Subcutaneous adipose tissue (tissue), 4 donors: Measurements from ENCODE around the gene KCNC4. TPM values are rescaled to one million over a fixed set of nuclear protein-coding genes. Genes with fewer than 3 reads are reported as not detected.

Experiments used
- small RNA-seq: library from RNA; depleted of rRNA; stranded (forward); fragments of <200 nt; gene quantifications from one replicate; pipeline ENCODE3, GENCODE V24; 2016
- total RNA-seq, 4 donors: library from RNA; depleted of rRNA; stranded (reverse); fragments of >200 nt; gene quantifications; one replicate each; pipeline ENCODE4 v1.1.0, GENCODE V29; 2016
- TF ChIP-seq, protein P1 (sequence below): fragments of 450-650 bp; IDR thresholded peaks from one replicate; pipeline ENCODE4 v1.5.1; 2016; ENCODE audit warnings: low read depth, mild to moderate bottlenecking, control low read depth, antibody characterized with exemption, moderate library complexity

Gene KCNC4
- total RNA-seq, 4 donors from 2014 or later, result 1.3 to 6.6 (median 1.9) TPM

DNA sequence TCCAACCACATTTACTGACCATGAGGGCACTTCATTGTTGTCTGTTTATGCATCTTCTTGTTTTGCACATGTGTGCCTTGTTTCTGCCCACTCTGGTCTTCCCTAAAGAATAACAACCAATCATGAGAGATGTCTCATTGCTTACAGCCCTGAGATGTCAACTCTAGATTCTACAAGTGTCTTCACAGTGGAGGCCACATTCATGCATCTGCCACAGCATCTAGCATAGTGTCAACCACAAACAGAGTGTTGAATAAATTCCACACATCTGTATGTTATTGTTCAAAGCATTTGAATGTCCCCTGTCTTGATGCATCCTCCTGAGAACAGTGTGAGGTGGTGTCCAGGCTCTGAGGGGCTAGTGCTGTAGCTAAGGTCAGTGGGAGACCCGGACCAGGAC, 43.1 kb downstream of the KCNC4 start:
- TF ChIP-seq, protein P1, sequence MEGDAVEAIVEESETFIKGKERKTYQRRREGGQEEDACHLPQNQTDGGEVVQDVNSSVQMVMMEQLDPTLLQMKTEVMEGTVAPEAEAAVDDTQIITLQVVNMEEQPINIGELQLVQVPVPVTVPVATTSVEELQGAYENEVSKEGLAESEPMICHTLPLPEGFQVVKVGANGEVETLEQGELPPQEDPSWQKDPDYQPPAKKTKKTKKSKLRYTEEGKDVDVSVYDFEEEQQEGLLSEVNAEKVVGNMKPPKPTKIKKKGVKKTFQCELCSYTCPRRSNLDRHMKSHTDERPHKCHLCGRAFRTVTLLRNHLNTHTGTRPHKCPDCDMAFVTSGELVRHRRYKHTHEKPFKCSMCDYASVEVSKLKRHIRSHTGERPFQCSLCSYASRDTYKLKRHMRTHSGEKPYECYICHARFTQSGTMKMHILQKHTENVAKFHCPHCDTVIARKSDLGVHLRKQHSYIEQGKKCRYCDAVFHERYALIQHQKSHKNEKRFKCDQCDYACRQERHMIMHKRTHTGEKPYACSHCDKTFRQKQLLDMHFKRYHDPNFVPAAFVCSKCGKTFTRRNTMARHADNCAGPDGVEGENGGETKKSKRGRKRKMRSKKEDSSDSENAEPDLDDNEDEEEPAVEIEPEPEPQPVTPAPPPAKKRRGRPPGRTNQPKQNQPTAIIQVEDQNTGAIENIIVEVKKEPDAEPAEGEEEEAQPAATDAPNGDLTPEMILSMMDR, result no peak

DNA sequence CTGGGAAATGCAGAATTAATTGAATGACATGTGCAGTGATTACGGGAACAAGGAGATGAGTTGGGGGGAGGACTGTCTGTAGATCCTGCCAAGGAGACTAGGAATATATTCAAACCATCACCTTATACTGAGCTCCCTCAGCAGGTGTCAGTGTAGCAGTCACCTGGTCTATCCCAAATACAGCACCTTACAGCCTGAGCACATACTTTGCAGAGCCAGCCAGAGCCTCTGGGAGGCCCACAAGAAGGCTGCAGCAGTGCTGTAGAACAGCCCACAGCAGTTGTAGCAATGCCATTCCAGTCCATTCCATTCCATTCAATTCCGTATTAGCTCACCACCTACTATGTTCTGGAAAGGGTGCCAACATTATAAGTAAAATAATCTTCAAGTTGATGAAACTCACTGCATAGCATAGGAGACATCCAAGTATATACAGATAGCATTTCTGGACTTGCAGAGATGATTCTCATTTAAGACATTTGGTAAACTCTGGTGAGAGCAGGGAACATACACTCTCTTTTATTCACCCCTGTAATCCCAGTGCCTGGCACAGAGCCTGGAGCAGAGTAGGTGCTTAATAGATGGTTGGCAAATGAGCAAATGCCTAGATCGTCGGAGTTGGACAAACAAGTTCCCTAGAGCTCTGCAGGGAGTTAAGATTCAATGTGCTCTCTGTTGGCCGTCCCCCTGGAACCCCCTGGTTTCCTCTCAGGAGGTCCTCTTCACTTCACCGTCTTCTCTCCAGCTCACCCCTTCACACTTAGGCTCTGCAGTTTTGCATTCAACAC, 44.7 kb downstream of the KCNC4 start:
- TF ChIP-seq, protein P1, result no peak

DNA sequence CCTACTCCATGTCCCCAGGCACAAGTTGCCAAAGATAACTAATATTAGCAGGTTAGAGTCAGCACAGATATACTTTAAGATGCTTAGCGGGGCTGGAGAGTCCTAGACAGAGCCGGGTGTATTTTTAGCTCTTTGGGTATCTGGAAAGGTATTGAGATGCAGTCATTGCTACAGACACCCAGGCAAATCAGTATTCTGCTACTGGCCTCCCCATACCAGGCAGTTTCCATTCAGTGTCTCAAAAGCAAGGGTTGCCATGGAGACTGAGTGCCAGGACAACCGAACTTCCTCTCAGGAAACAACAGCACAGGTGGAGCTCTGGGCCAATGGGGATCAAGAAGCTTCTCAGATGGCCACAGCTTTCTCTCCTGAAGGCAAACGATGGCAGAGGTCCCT, 45.3 kb downstream of the KCNC4 start:
- TF ChIP-seq, protein P1, result no peak

DNA sequence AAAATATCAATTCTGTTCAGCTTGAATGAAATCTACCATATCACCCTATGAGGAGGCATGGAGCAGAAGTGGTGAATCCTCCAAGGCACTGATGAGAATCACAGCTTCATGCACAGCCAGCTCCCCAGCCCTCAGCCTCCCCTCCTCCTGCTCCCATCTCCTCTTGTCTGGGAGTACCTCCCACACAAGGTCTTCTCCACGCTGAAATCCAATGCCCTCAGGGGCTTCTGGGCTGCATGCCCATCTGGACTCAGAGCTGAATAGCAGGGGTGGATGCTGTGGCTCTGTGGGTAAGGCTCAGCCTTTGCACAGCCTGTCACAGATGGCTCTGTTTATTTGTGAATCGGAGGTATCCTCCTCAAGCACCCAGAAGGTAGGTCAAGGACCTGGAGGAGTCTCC, 48.6 kb downstream of the KCNC4 start:
- TF ChIP-seq, protein P1, result no peak

DNA sequence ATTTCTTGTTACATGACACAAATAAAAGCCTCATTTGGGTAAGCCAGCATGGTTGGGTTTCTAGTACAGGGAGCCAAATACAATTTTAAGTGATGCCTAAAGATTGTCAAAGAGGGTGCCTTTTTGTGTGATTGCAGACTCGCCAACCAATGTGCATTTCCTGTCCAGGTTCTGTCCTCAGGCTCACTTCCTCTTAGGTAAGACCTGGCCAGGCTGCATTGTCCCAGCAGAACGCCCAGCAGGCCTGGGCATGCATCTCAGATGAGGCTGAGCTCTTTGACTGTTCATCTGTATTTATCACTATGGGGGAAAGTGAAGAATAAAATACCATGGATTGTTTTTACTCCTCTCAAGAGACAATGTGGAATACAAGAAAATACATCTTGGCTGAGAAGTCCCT, 49.7 kb downstream of the KCNC4 start:
- TF ChIP-seq, protein P1, result no peak

Small RNAs within 50 kb of the gene (small RNA-seq; reads per million reads assigned to genes)
- gene AL137790.1, result not detected

Other genes with a start within 250 kb of the KCNC4 start
- gene AHCYL1, start 225.5 kb upstream of the KCNC4 start, total RNA-seq, result 100 to 1,000 TPM in 1 of 4 donors, 10 to 100 TPM in 3; 77.0 to 112 (median 87.2) TPM
- gene STRIP1, start 175.7 kb upstream of the KCNC4 start, total RNA-seq, result 10 to 100 TPM; 21.7 to 50.3 (median 33.0) TPM
- not detected for gene ALX3, start 139.6 kb upstream of the KCNC4 start, total RNA-seq
- gene UBL4B, start 97.9 kb upstream of the KCNC4 start, total RNA-seq, result 1 to 10 TPM in 1 of 4 donors, not detected in 3; 2.1 TPM
- gene SLC6A17, start 59.8 kb upstream of the KCNC4 start, total RNA-seq, result under 1 TPM in 1 of 4 donors, not detected in 3; under 0.01 TPM
- gene RBM15, start 129.1 kb downstream of the KCNC4 start, total RNA-seq, result 10 to 100 TPM; 24.1 to 42.4 (median 31.4) TPM
- 1 to 10 TPM; 1.9 to 7.3 (median 4.1) TPM for gene SLC16A4, start 180.7 kb downstream of the KCNC4 start, total RNA-seq
- 100 to 1,000 TPM in 3 of 4 donors, 10 to 100 TPM in 1; 69.5 to 175 (median 123) TPM for gene LAMTOR5, start 197.4 kb downstream of the KCNC4 start, total RNA-seq
- gene PROK1, start 240.8 kb downstream of the KCNC4 start, total RNA-seq, result 10 to 100 TPM in 1 of 4 donors, 1 to 10 TPM in 1, not detected in 2; 3.6 to 25.8 TPM